Lung (tissue), 12 donors: Measurements from ENCODE around the gene SIPA1. TPM values are rescaled to one million over a fixed set of nuclear protein-coding genes. Genes with fewer than 3 reads are reported as not detected.

ENCODE experiments used
- ATAC-seq: fragments of 200-7000 bp; cut with Tn5 transposase; one replicate; pipeline ENCODE4 v1.9.1; 2020; ENCODE audit warnings: moderate number of reproducible peaks; ENCODE audit not compliant: insufficient read depth, low FRiP score
- DNase-seq, 3 donors: peaks; one replicate each; pipeline ENCODE4 v3.0.0-alpha.2; 2013 to 2017
- H3K27ac ChIP-seq, 2 donors: one replicate each; pipeline ENCODE4 v1.5.1; 2013; ENCODE audit warnings: mild to moderate bottlenecking in 2 of 2, moderate library complexity in 2 of 2, control low read depth in 1 of 2, inconsistent platforms in 1 of 2, low read depth in 1 of 2, low read length in 1 of 2
- H3K27me3 ChIP-seq, 3 donors: one replicate each; pipeline ENCODE4 v1.5.1; 2013; ENCODE audit warnings: low read length in 2 of 3; ENCODE audit not compliant: control insufficient read depth in 3 of 3, insufficient read depth in 3 of 3
- H3K36me3 ChIP-seq, 4 donors: one replicate each; pipeline ENCODE4 v1.5.1; 2013; ENCODE audit warnings: low read length in 4 of 4, mild to moderate bottlenecking in 1 of 4, moderate library complexity in 1 of 4; ENCODE audit not compliant: control insufficient read depth in 4 of 4, insufficient read depth in 4 of 4
- H3K4me1 ChIP-seq, 5 donors: one replicate each; pipeline ENCODE4 v1.5.1; 2013; ENCODE audit warnings: low read length in 5 of 5, mild to moderate bottlenecking in 2 of 5, moderate library complexity in 1 of 5; ENCODE audit not compliant: control insufficient read depth in 5 of 5, insufficient read depth in 5 of 5
- H3K4me3 ChIP-seq: one replicate; pipeline ENCODE4 v1.5.1; 2013; ENCODE audit warnings: mild to moderate bottlenecking, control low read depth, moderate library complexity
- H3K9ac ChIP-seq, 2 donors: one replicate each; pipeline ENCODE4 v1.5.1; 2013; ENCODE audit warnings: low read length in 2 of 2, control low read depth in 1 of 2; ENCODE audit not compliant: insufficient read depth in 1 of 2
- H3K9me3 ChIP-seq, 4 donors: one replicate each; pipeline ENCODE4 v1.5.1; 2013; ENCODE audit warnings: low read length in 3 of 4, mild to moderate bottlenecking in 1 of 4, moderate library complexity in 1 of 4; ENCODE audit not compliant: control insufficient read depth in 4 of 4, insufficient read depth in 3 of 4
- WGBS, 2 donors: extraction: QIAGEN DNeasy Blood & Tissue Kit; methylation state at CpG; one replicate each; pipeline ENCODE4 v1.1.7; 2013; 5-methylcytosine and 5-hydroxymethylcytosine counted together
- polyA plus RNA-seq, 2 donors: library from polyadenylated mRNA; stranded (reverse); fragments of 200-250 nt; gene quantifications; one replicate each; pipeline ENCODE4 v1.2.1, GENCODE V29; 2013
- total RNA-seq, 2 donors: library from RNA; depleted of rRNA in 1 of 2; stranded (reverse); fragments of >200 nt in 1 of 2; gene quantifications; one replicate each; pipeline ENCODE4 v1.2.1, GENCODE V29; 2014 to 2021
- TF ChIP-seq, protein P1 (sequence below): IDR thresholded peaks from 2 replicates; pipeline ENCODE4 v1.5.1; 2012; ENCODE audit warnings: mild to moderate bottlenecking; ENCODE audit errors: control extremely low read depth, extremely low read depth
- donor health status: control.
- donor health status: control.
- donor health status: Bipolar disorder and iron deficiency.
- donor health status: healthy.
- donor health status: DM: yes; HTN: yes; CAD: no.

The SIPA1 gene
- total and polyA plus RNA-seq, 4 donors, result 39.7 to 102 (median 82.8) TPM

DNA sequence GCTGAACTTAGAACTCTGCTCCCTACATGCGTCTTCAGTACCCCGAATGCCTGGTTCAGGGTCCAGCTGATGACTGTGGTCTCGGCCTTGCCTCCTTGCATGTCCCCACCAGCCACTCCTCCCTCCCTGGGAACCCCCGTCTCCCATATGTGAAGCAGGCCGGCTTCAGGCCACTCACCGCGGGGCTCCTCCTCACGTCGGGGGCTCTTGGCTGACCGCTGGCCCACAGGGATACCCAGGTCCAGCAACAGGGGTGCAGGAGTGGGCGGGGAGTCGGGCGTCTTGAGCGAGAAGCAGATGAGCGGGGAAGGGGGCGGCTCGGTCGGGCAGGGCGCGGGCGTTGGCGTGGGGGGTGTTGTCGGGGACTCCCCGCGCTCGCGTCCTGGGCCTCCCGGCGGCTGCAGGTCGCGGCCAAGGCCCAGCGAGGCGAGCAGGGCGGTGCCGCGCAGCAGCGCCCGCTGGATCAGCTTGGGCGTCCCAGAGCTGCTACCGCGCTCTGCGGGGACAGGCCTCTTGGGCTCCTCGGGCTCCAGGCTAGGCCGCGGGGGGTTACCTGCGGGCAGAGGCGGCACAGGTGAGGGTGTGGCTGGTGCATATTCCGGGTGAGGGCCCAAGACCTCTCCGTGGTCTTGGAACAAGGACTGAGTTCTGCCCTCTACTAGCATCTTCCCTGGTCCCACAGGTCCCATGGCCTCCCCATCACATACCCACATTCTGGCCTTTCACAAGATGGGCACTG is 38.5 kb upstream of the SIPA1 start:
- ATAC-seq, result no peak
- H3K9me3 ChIP-seq, result peaks cover 0 to 2% (median 0%) of the 10 kb centered on the region in 4 donors
- H3K27ac ChIP-seq, result no peak overlapping the region
- TF ChIP-seq, protein P1, sequence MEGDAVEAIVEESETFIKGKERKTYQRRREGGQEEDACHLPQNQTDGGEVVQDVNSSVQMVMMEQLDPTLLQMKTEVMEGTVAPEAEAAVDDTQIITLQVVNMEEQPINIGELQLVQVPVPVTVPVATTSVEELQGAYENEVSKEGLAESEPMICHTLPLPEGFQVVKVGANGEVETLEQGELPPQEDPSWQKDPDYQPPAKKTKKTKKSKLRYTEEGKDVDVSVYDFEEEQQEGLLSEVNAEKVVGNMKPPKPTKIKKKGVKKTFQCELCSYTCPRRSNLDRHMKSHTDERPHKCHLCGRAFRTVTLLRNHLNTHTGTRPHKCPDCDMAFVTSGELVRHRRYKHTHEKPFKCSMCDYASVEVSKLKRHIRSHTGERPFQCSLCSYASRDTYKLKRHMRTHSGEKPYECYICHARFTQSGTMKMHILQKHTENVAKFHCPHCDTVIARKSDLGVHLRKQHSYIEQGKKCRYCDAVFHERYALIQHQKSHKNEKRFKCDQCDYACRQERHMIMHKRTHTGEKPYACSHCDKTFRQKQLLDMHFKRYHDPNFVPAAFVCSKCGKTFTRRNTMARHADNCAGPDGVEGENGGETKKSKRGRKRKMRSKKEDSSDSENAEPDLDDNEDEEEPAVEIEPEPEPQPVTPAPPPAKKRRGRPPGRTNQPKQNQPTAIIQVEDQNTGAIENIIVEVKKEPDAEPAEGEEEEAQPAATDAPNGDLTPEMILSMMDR, result no peak
- no peaks in the 10 kb centered on the region for H3K27me3 ChIP-seq
- no peak overlapping the region for H3K9ac ChIP-seq
- no peak for DNase-seq
- 88 to 95% methylated on average over 41 to 49 of the region's 49 CpGs for WGBS, 2 donors
- peaks cover 5 to 42% (median 23%) of the 10 kb centered on the region in 4 donors for H3K36me3 ChIP-seq
- peaks cover 0 to 7% (median 0%) of the 10 kb centered on the region in 5 donors for H3K4me1 ChIP-seq
- H3K4me3 ChIP-seq, result no peak overlapping the region

DNA sequence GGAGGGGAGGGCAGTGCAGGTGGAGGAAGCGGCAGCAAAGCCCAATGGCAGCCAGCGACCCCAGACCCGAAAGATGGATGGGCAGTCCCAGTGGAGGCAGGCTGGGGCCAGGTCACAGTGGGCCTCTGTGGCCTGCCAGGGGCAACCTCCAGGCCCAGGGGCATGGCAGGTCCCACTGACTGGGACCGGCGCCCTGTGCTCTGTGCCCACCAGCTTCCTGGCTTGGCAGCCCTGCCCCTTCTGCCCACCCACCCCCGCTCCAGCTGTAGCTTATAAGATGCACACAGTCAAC is 38.0 kb upstream of the SIPA1 start:
- TF ChIP-seq, protein P1, result no peak
- Histone ChIP-seq H3K4me1 (peaks cover 0 to 7% (median 0%) of the 10 kb centered on the region in 5 donors), H3K9me3 (peaks cover 0 to 2% (median 0%) of the 10 kb centered on the region in 4 donors), H3K27ac (no peak overlapping the region), H3K4me3 (no peak overlapping the region), H3K36me3 (peaks cover 7 to 47% (median 28%) of the 10 kb centered on the region in 4 donors), H3K27me3 (no peaks in the 10 kb centered on the region), H3K9ac (no peak overlapping the region)
- 95 to 99% methylated on average over 6 of the region's 6 CpGs for WGBS, 2 donors
- no peak for ATAC-seq
- no peak for DNase-seq

DNA sequence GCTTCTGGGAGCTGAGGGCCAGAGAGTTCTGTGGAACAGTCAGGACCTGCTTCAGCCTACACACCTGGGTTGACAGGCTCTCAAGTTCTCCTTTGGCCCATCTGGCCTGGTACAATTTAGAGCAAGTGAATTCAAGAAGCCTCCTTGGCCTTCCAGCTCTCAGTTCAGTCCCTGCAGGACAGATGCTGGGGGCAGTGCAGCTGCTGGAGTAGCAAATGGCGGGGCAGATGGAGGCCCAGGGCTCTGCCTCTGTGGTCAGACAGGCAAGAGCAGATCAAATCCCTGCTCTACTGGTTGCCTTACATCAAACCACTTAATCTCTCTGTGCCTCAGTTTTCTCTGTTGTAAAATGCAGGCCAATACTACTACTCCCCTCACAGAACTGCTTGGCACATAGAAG is 33.6 kb upstream of the SIPA1 start:
- TF ChIP-seq, protein P1, result no peak
- H3K27ac ChIP-seq, result peak overlapping the region in 1 of 2 donors; percentile 32
- H3K36me3 ChIP-seq, result peaks cover 4 to 58% (median 35%) of the 10 kb centered on the region in 4 donors
- DNase-seq (no peak), ATAC-seq (no peak)
- no peak overlapping the region for H3K4me3 ChIP-seq
- 95 to 96% methylated on average over 1 of the region's 1 CpG for WGBS, 2 donors
- H3K4me1 ChIP-seq, result peaks cover 0 to 11% (median 7%) of the 10 kb centered on the region in 5 donors
- H3K9me3 ChIP-seq, result peaks cover 0 to 2% (median 0%) of the 10 kb centered on the region in 4 donors
- H3K9ac ChIP-seq, result no peak overlapping the region
- no peaks in the 10 kb centered on the region for H3K27me3 ChIP-seq
